Measurements from ENCODE around the gene CTDNEP1.
"Not testable (repeated sequence)": the region's sequence is repeated elsewhere in the genome, so short reads cannot be mapped to it uniquely, and the experiment has no call there.

DNA sequence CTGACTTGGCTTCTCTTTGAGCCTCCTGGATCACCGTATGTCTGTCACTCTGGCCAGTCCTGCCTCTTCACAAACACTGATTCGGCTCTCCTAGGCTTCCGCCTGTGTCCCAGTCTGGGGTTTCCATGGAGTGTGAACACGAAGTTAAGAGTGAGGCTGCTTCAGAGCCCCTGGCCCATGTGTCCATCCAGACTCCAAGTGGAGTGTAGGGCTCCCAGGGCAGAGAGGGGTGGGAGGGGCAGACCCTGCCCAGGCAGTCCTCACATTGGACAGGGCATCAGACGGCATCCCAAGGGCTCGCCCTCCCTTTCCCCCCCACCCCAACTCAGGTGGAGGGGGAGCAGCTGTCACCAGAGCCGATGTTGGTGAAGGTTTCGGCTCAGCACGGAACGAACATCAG, 7.7 kb downstream of the CTDNEP1 start:
- TF ChIP-seq, protein P1, sequence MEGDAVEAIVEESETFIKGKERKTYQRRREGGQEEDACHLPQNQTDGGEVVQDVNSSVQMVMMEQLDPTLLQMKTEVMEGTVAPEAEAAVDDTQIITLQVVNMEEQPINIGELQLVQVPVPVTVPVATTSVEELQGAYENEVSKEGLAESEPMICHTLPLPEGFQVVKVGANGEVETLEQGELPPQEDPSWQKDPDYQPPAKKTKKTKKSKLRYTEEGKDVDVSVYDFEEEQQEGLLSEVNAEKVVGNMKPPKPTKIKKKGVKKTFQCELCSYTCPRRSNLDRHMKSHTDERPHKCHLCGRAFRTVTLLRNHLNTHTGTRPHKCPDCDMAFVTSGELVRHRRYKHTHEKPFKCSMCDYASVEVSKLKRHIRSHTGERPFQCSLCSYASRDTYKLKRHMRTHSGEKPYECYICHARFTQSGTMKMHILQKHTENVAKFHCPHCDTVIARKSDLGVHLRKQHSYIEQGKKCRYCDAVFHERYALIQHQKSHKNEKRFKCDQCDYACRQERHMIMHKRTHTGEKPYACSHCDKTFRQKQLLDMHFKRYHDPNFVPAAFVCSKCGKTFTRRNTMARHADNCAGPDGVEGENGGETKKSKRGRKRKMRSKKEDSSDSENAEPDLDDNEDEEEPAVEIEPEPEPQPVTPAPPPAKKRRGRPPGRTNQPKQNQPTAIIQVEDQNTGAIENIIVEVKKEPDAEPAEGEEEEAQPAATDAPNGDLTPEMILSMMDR (IDR thresholded peaks at IDR 0.05; ENCODE audit: insufficient read depth, low read length, poor library complexity, severe bottlenecking) = not testable (repeated sequence)
- not testable (repeated sequence) for TF ChIP-seq EZH2phosphoT487 (conservative IDR thresholded peaks at IDR 0.05; ENCODE audit: low read length)
